GM20000 (cell line): ENCODE measurements around the gene OR6C75.
"Not testable (repeated sequence)": the region's sequence is repeated elsewhere in the genome, so short reads cannot be mapped to it uniquely, and the experiment has no call there.

Experiments used
- DNase-seq: peaks from one replicate; pipeline ENCODE4 v3.0.0; 2012; ENCODE audit warnings: low spot score
- TF ChIP-seq, protein P1 (sequence below): IDR thresholded peaks from 2 replicates; pipeline ENCODE4 v1.5.1; 2012; ENCODE audit warnings: mild to moderate bottlenecking, control low read depth; ENCODE audit errors: extremely low read depth, missing control alignments

The OR6C75 gene

DNA sequence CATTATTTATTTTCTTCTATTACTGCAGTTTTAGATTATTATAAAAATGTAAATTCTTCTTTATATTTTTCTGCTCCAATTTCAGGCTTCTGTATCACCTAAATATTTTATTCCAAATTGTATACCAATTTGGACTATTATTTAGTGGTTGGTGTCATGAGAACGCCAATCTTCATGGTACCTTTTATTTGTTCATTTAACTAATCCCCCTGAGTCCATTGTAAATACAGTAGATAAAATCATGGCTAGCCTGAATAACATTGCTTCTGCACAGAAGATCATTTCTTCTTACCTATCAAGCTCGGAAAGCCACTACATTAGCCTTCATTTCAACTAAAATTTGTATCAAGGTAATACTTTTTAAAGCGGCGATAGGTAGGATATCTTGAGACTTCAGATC lies at the start of gene OR6C75:
Gene OR6C75 (plus strand): TSS at position 301 of the 400 bp plus-strand sequence. CDS start 2,136 bp downstream, outside the sequence.
- TF ChIP-seq, protein P1, sequence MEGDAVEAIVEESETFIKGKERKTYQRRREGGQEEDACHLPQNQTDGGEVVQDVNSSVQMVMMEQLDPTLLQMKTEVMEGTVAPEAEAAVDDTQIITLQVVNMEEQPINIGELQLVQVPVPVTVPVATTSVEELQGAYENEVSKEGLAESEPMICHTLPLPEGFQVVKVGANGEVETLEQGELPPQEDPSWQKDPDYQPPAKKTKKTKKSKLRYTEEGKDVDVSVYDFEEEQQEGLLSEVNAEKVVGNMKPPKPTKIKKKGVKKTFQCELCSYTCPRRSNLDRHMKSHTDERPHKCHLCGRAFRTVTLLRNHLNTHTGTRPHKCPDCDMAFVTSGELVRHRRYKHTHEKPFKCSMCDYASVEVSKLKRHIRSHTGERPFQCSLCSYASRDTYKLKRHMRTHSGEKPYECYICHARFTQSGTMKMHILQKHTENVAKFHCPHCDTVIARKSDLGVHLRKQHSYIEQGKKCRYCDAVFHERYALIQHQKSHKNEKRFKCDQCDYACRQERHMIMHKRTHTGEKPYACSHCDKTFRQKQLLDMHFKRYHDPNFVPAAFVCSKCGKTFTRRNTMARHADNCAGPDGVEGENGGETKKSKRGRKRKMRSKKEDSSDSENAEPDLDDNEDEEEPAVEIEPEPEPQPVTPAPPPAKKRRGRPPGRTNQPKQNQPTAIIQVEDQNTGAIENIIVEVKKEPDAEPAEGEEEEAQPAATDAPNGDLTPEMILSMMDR, result no peak
- no peak for DNase-seq

DNA sequence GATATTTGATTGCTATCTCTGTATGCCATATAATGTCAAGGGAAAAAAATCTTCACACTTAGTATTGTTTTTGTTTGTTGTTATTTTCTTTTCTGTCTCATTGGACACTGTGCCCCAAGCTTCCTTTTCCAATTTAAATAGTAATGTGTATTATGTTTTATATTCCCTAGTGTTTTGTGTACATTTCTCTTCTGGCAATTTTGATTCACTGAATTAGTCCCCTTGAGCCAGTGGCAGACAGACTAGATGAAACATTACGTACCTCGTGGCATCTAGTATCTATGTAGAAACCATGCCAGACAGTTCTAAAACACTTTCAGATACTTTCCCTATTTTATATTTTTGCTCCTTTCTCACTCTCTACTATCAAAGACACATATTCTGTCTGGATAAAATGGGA lies 48.7 kb upstream of the OR6C75 start, which contains the start of gene OR6C1:
Gene OR6C1 (plus strand): TSS at position 301 of the 400 bp plus-strand sequence. CDS start 6,257 bp downstream, outside the sequence.
- DNase-seq, result no peak
- TF ChIP-seq, protein P1, result no peak

DNA sequence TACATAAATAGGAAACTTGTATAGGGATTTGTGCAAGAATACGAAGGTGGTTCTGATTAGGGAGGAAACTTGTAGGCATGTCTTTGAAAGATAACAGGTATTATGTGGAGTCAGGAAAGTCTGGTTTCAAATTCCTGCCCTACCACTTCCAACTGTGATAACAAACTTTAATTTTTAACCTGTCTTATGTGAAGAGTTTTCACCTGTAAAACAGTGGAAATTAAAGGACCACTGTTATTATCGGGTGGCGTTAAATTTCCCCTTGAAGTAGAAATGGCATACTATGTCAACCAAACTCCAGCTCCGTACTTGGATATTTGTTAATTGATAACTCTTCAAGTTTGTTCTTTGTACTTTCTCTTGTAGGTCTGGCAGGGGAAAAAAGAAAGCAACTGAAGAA lies 42.6 kb upstream of the OR6C75 start:
- TF ChIP-seq, protein P1, result no peak
- DNase-seq, result no peak

DNA sequence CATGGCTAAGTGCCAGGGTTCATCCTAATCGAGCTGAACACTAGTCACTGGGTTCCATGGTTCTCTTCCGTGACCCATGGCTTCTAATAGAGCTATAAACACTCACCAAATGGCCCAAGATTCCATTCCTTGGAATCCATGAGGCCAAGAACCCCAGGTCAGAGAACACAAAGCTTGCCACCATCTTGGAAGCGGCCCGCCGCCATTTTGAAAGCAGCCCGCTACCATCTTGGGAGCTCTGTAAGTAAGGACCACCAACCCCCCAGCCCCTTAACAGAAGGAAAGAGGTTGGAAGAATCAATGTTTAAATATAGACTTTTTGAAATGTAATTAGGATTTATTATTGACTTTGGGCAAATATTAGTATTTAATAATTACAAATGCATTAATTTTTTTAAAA lies 37.0 kb upstream of the OR6C75 start:
- DNase-seq, result not testable (repeated sequence)

DNA sequence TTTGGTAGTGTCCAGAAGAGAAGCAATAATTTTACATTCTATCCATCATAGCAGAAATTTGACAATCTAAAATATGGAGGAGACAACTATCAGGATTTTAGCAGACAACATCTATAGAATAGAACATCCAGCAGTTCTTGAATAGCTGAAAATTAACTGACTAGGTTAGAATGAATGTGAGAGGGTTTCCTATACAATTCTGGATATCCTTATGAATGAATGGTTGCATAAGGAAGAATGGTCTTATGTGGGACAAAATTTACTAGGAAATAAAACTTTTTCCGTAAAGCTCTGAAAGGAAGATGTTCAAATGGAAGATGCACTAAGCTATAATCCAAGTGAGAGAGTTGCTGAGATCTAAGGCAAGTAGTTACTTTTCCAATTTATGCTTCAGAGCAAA lies 32.3 kb upstream of the OR6C75 start, which contains the start of gene OR6C3:
Gene OR6C3 (plus strand): TSS at position 301 of the 400 bp plus-strand sequence. CDS start 955 bp downstream, outside the sequence.
- DNase-seq, result no peak
- TF ChIP-seq, protein P1, result no peak

GRCh38 chr12:55336002-55336401 lies 26.8 kb upstream of the OR6C75 start:
- DNase-seq, result no peak
- TF ChIP-seq, protein P1, result no peak

GRCh38 chr12:55355338-55355737 lies 7.4 kb upstream of the OR6C75 start:
- not testable (repeated sequence) for DNase-seq

GRCh38 chr12:55365086-55365485 lies 2.3 kb downstream of the OR6C75 start:
- no peak for DNase-seq
- TF ChIP-seq, protein P1, result no peak
